HepG2 (cell line): ENCODE data around the gene CCR8. TPM values are rescaled to one million over a fixed set of nuclear protein-coding genes. Genes with fewer than 3 reads are reported as not detected.

Source experiments
- ATAC-seq: fragments of 200-7000 bp; cut with Tn5 transposase; 3 replicates; pipeline ENCODE4 v1.9.1; 2020; ENCODE audit warnings: mild to moderate bottlenecking, moderate library complexity
- BruUV-seq: library from RNA; stranded (reverse); fragments of 400-500 nt; replicated peaks from 2 replicates; lab custom pipeline; 2021; lab: Mats Ljungman, UMichigan
- CTCF ChIA-PET: fragments of 300-600 bp; formaldehyde crosslinking; extraction: SDS; loops from one replicate; lab custom pipeline; 2021; ENCODE audit warnings: low total read pairs, inconsistent platforms, low intra/inter-chr PET ratio; lab: Yijun Ruan, JAX
- POLR2A ChIA-PET: fragments of 350-600 bp; sonication (Branson Sonifier 250); formaldehyde crosslinking; loops from one replicate; lab custom pipeline; 2020; ENCODE audit warnings: antibody characterized with exemption, inconsistent platforms; lab: Yijun Ruan, JAX
- DNase-seq: peaks from one replicate; pipeline ENCODE4 v3.0.0-alpha.2; 2015; ENCODE audit warnings: low spot score
- FAIRE-seq: peaks from 3 replicates; lab custom pipeline; 2011; peaks lifted over from hg19 to GRCh38; lab: Jason Lieb, UNC
- H2AFZ ChIP-seq: one replicate; pipeline ENCODE4 v1.6.1; 2011; ENCODE audit warnings: low read length, inconsistent platforms
- H3K27ac ChIP-seq: fragments of 300-600 bp; 3 replicates; pipeline ENCODE4 v1.8.0; 2011; ENCODE audit warnings: mixed run types, mild to moderate bottlenecking, mixed read lengths, low read length, inconsistent platforms; ENCODE audit not compliant: insufficient read depth; ENCODE audit errors: extremely low read length
- H3K27me3 ChIP-seq, 2 experiments: fragments of 200-600 bp in 1 of 2; 2 replicates in 1 of 2; 3 replicates in 1 of 2; pipeline versions ENCODE4 v1.6.0 to v1.8.0; 2011; ENCODE audit warnings: low read length in 2 of 2, mild to moderate bottlenecking in 2 of 2, moderate library complexity in 2 of 2, inconsistent platforms in 1 of 2; ENCODE audit not compliant: insufficient read depth in 2 of 2, control insufficient read depth in 1 of 2
- H3K36me3 ChIP-seq, 2 experiments: fragments of 200-600 bp in 1 of 2; replicated peaks in 1 of 2; 2 replicates in 1 of 2; 3 replicates in 1 of 2; pipeline versions ENCODE4 v1.5.1 to v1.8.0; 2011; ENCODE audit warnings: low read length in 2 of 2, inconsistent platforms in 1 of 2; ENCODE audit not compliant: insufficient read depth in 2 of 2, control insufficient read depth in 1 of 2
- H3K4me1 ChIP-seq: 2 replicates; pipeline ENCODE4 v1.5.1; 2012; ENCODE audit warnings: low read length, inconsistent platforms; ENCODE audit not compliant: insufficient read depth
- H3K4me2 ChIP-seq: 2 replicates; pipeline ENCODE4 v1.6.0; 2011; ENCODE audit warnings: low read depth, low read length, inconsistent platforms
- H3K4me3 ChIP-seq, 3 experiments: fragments of 200-600 bp in 1 of 3; sonication (generic), shearing (Covaris generic) in 1 of 3; replicated peaks in 1 of 3; 2 replicates each; pipeline ENCODE4 v1.5.1; 2011 to 2016; ENCODE audit warnings: low read length in 3 of 3, inconsistent platforms in 2 of 3, low read depth in 2 of 3, mild to moderate bottlenecking in 2 of 3, control low read depth in 1 of 3, mixed read lengths in 1 of 3; ENCODE audit not compliant: insufficient read depth in 1 of 3
- H3K79me2 ChIP-seq: one replicate; pipeline ENCODE4 v1.6.1; 2011; ENCODE audit warnings: low read length, inconsistent platforms; ENCODE audit not compliant: insufficient read depth
- H3K9ac ChIP-seq: 2 replicates; pipeline ENCODE4 v1.6.0; 2011; ENCODE audit warnings: mild to moderate bottlenecking, low read depth, low read length, inconsistent platforms; ENCODE audit not compliant: insufficient read depth
- H3K9me3 ChIP-seq: 2 replicates; pipeline ENCODE4 v1.5.1; 2012; ENCODE audit warnings: mild to moderate bottlenecking, low read length
- H4K20me1 ChIP-seq: 2 replicates; pipeline ENCODE4 v1.6.0; 2011; ENCODE audit warnings: inconsistent platforms, mild to moderate bottlenecking, low read length, moderate library complexity; ENCODE audit not compliant: insufficient read depth
- CAMTA2 ChIP-seq: sonication (generic); formaldehyde crosslinking; IDR thresholded peaks from 2 replicates; pipeline ENCODE4 v1.4.0; 2020; ENCODE audit warnings: mild to moderate bottlenecking, missing genetic modification reagents, borderline replicate concordance
- DMAP1 ChIP-seq: IDR thresholded peaks from 2 replicates; pipeline ENCODE4 v1.6.1; 2016
- TOE1 ChIP-seq: sonication (generic); formaldehyde crosslinking; IDR thresholded peaks from 2 replicates; pipeline ENCODE4 v1.4.0; 2020; ENCODE audit warnings: mild to moderate bottlenecking, missing genetic modification reagents
- UBTF ChIP-seq: sonication (generic); formaldehyde crosslinking; IDR thresholded peaks from 2 replicates; pipeline ENCODE4 v1.4.0; 2020; ENCODE audit warnings: mild to moderate bottlenecking, missing genetic modification reagents
- ZBTB25 ChIP-seq: IDR thresholded peaks from 2 replicates; pipeline ENCODE4 v1.6.1; 2018; ENCODE audit warnings: missing genetic modification reagents
- ZHX2 ChIP-seq, 2 experiments: sonication (generic) in 1 of 2; formaldehyde crosslinking in 1 of 2; IDR thresholded peaks; 2 replicates each; pipeline versions ENCODE4 v1.6.1 to v1.9.0; 2014 to 2022; ENCODE audit warnings: antibody characterized with exemption in 1 of 2, borderline replicate concordance in 1 of 2, inconsistent platforms in 1 of 2, low read depth in 1 of 2, missing genetic modification reagents in 1 of 2
- ZNF83 ChIP-seq: sonication (generic); formaldehyde crosslinking; IDR thresholded peaks from 2 replicates; pipeline ENCODE4 v1.4.0; 2020; ENCODE audit warnings: missing genetic modification reagents, mild to moderate bottlenecking, borderline replicate concordance
- WGBS: methylation state at CpG from one replicate; pipeline ENCODE4 v1.1.6; 2017; ENCODE audit warnings: low lambda C conversion rate; 5-methylcytosine and 5-hydroxymethylcytosine counted together
- in situ Hi-C: cut with HindIII; loops from 2 replicates; pipeline ENCODE4 v1.10.0; 2017; ENCODE audit warnings: low pct_unique_long_range_greater_than_20kb; ENCODE audit not compliant: extremely low pct_ligation_motif_present
- intact Hi-C: fragments of 100-400 bp; cut with micrococcal nuclease; formaldehyde crosslinking; loops from one replicate; pipeline ENCODE4 v1.10.0; 2022; ENCODE audit not compliant: unreplicated experiment
- polyA plus RNA-seq, 8 experiments: library from polyadenylated mRNA; depleted of rRNA in 3 of 8; stranded (reverse) in 7 of 8; unstranded in 1 of 8; fragments of >200 nt; fragmentation: Illumina TruSeq in 4 of 8; extraction: Trizol in 4 of 8; gene quantifications; 2 replicates each; pipeline versions ENCODE4 v1.2.1 to v1.2.3, GENCODE V29; 2011 to 2016; ENCODE audit warnings: low read depth in 4 of 8, missing spikeins in 1 of 8, mixed read lengths in 1 of 8; ENCODE audit not compliant: insufficient read depth in 1 of 8
- total RNA-seq, 5 experiments: library from RNA; depleted of rRNA; stranded (reverse); fragments of >200 nt; fragmentation: Illumina TruSeq; extraction: Trizol; gene quantifications; 2 replicates each; pipeline ENCODE4 v1.2.3, GENCODE V29; 2016; ENCODE audit warnings: low read depth in 1 of 5
- TF ChIP-seq, protein P1 (sequence below): sonication (generic); formaldehyde crosslinking; IDR thresholded peaks from 2 replicates; pipeline ENCODE4 v1.8.0; 2022; ENCODE audit warnings: mild to moderate bottlenecking, missing genetic modification reagents
- TF ChIP-seq, protein P2 (sequence below): sonication (generic); formaldehyde crosslinking; IDR thresholded peaks from 2 replicates; pipeline ENCODE4 v1.8.1; 2022; ENCODE audit warnings: mild to moderate bottlenecking, missing genetic modification reagents

CCR8 gene
- total and polyA plus RNA-seq, 2 of the 13 experiments (the other 11 are each of a cell fraction or from before 2014, with no cell fraction given): not detected

GRCh38 chr3:39288300-39288808, 41.2 kb upstream of the CCR8 start (continued):
- peak; percentile 50; the same call in 1 of the 2 replicates for TF ChIP-seq ZBTB25

GRCh38 chr3:39289107-39289506, 40.4 kb upstream of the CCR8 start:
- ChIA-PET POLR2A (no interaction called here), CTCF (interaction anchor here (1.6 to 3.3 kb wide), 6 partner anchors 81 to 188 kb away, joined by 5 to 30 read pairs (median 14); no protein-coding TSS in a partner anchor)
- Histone ChIP-seq H3K27ac (no peak overlapping the region), H3K9ac (no peak overlapping the region), H3K27me3 (no peaks in the 10 kb centered on the region; a peak in 1 of 5 replicates), H2AFZ (no peak overlapping the region), H3K79me2 (no peaks in the 10 kb centered on the region), H4K20me1 (no peaks in the 10 kb centered on the region), H3K36me3 (no peaks in the 10 kb centered on the region), H3K4me3 (no peak overlapping the region), H3K4me1 (peaks cover 46% of the 10 kb centered on the region), H3K9me3 (no peaks in the 10 kb centered on the region), H3K4me2 (no peak overlapping the region)
- ATAC-seq (no peak), FAIRE-seq (no peak), DNase-seq (no peak)
- in situ Hi-C loops (loop anchor here (5.0 kb wide), 2 partner anchors 97 to 162 kb away; partner anchors contain the start of gene XIRP1), intact Hi-C loops (loop anchor here (5.0 kb wide), 1 partner anchor 182 kb away; the partner anchor contains the start of genes GORASP1 and TTC21A)
- WGBS: 88% methylated on average over 4 of the region's 4 CpGs
- BruUV-seq: no TSS peak
- TF ChIP-seq UBTF (CRISPR knock-in tag) (no peak), ZNF83 (CRISPR knock-in tag) (no peak), TOE1 (CRISPR knock-in tag) (no peak), DMAP1 (no peak), ZHX2 (IDR thresholded peaks at IDR 0.05; ENCODE audit: low read depth) (no peak), ZHX2 (CRISPR knock-in tag; IDR thresholded peaks at IDR 0.05; ENCODE audit: borderline replicate concordance) (no peak), CAMTA2 (CRISPR knock-in tag) (no peak)
- TF ChIP-seq, protein P1, sequence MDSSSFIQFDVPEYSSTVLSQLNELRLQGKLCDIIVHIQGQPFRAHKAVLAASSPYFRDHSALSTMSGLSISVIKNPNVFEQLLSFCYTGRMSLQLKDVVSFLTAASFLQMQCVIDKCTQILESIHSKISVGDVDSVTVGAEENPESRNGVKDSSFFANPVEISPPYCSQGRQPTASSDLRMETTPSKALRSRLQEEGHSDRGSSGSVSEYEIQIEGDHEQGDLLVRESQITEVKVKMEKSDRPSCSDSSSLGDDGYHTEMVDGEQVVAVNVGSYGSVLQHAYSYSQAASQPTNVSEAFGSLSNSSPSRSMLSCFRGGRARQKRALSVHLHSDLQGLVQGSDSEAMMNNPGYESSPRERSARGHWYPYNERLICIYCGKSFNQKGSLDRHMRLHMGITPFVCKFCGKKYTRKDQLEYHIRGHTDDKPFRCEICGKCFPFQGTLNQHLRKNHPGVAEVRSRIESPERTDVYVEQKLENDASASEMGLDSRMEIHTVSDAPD (CRISPR knock-in tag): no peak
- TF ChIP-seq, protein P2, sequence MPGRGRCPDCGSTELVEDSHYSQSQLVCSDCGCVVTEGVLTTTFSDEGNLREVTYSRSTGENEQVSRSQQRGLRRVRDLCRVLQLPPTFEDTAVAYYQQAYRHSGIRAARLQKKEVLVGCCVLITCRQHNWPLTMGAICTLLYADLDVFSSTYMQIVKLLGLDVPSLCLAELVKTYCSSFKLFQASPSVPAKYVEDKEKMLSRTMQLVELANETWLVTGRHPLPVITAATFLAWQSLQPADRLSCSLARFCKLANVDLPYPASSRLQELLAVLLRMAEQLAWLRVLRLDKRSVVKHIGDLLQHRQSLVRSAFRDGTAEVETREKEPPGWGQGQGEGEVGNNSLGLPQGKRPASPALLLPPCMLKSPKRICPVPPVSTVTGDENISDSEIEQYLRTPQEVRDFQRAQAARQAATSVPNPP: no peak
